ENCODE measurements around the gene TMEM175.

TMEM175 gene, protein sequence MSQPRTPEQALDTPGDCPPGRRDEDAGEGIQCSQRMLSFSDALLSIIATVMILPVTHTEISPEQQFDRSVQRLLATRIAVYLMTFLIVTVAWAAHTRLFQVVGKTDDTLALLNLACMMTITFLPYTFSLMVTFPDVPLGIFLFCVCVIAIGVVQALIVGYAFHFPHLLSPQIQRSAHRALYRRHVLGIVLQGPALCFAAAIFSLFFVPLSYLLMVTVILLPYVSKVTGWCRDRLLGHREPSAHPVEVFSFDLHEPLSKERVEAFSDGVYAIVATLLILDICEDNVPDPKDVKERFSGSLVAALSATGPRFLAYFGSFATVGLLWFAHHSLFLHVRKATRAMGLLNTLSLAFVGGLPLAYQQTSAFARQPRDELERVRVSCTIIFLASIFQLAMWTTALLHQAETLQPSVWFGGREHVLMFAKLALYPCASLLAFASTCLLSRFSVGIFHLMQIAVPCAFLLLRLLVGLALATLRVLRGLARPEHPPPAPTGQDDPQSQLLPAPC

DNA sequence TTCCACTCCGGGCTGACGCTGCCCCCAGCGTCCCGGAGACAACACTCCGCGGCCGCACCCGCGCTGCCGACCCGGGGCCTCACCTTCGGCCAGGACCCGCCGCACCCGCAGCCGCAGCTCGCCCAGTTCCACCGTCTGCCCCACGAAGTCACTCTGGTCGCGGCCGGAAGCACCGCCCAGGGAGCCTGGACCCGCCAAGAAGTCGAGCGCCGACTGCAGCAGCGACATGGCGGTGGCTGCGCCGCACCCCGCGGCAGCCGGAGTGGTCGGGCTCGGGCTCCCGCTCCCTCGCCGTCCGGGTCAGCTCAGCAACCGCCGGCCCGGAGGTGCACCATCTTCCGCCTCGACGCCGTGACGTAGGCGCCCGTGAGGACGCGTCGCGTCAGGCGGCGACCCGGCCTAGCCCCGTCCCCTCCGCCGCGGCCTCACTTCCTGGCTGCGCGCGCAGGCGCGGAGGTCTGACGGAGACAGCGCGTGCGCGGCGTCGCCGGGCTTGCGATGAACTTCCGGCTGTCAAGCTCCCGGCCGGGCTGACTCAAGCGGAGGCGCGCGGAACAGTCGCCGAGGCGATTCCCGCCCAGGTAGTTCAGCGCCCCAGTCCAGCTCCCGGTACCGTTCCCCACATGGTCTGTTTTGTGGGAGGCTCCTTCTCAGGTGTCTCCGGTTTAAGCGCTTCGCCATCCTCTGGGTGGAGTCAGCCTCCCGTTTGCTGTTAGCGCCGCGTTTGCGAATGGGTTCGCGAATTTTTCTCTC lies at the start of gene TMEM175, which contains the start of gene GAK:
TMEM175 (plus strand) TSS at position 501 of the 753 bp plus-strand sequence. CDS start 15,280 bp downstream, outside the sequence.
GAK (minus strand) TSS at position 357 of the 753 bp plus-strand sequence; CDS start at position 228, 129 bp downstream.
- no peaks in the 10 kb centered on the region for H3K36me3 ChIP-seq (ENCODE audit: insufficient read depth, low read length)
- H3K9ac ChIP-seq (ENCODE audit: low read depth, low read length) = peak within 1 kb of the TSS; percentile 85
- peaks cover 5% of the 10 kb centered on the region; the same call in 1 of the 2 replicates for H3K4me1 ChIP-seq (ENCODE audit: insufficient read depth, low read length)
- H3K9me3 ChIP-seq (ENCODE audit: control insufficient read depth, insufficient read depth, low read length) = no peaks in the 10 kb centered on the region

DNA sequence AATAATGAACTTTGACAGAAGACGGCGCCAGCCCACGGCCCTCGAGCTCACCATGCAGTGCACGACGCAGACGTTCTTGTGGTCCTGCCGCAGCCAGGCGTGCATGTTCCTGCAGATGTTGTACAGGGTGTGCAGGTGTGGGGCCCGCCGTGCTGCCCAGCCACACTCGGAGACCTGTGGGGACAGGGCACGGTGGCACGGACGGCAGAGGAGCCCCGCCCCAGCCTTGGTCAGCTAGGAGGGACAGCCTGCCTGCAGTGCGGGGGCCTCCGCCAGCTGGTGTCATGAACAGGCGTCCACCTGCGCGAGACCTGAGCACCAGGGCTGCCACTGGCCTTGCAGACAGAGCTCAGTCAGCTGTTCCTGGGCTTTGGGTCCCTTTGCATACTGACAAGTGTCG lies 49.6 kb upstream of the TMEM175 start:
- no peak overlapping the region for H3K9ac ChIP-seq (ENCODE audit: low read depth, low read length)
- no peaks in the 10 kb centered on the region for H3K9me3 ChIP-seq (ENCODE audit: control insufficient read depth, insufficient read depth, low read length)
- H3K4me1 ChIP-seq (ENCODE audit: insufficient read depth, low read length) = no peaks in the 10 kb centered on the region
- no peaks in the 10 kb centered on the region; the same call in 1 of the 2 replicates for H3K36me3 ChIP-seq (ENCODE audit: insufficient read depth, low read length)

DNA sequence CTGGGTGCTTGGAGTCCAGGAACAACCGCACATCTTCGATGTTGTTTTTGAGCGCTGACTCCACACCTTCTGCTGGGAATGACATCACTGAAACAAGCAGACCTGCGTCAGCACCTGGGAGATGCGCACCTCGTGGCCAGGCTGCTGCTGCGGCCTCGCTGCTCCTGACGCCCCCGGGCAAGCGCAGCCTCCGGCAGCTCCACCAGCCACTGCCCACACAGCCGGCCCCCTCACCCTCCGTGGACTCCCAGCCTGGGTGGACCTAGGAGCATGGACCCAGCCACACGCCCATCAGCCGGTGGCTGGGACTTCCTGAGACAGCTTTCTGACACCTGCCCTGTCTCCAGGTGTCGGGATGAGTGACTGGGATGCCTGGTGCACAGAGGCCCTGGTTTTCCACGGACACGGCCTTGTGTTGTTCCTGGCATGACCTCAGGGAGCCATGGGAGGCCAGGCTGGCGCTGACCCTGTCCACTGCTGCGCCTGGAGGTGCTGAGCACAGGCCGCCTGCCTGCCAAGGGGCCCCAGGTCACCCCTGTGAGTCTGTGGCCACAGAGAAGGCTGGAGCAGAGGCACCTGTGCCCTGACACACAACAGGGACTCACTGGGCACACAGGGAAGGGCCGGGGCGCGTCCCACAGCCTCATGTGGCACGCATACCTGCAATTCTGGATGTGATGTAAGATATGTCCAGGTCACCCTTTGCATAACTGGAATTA lies 48.7 kb upstream of the TMEM175 start:
- Histone ChIP-seq H3K9me3 (ENCODE audit: control insufficient read depth, insufficient read depth, low read length) (no peaks in the 10 kb centered on the region), H3K9ac (ENCODE audit: low read depth, low read length) (no peak overlapping the region), H3K4me1 (ENCODE audit: insufficient read depth, low read length) (no peaks in the 10 kb centered on the region), H3K36me3 (ENCODE audit: insufficient read depth, low read length) (peaks cover 4% of the 10 kb centered on the region)

DNA sequence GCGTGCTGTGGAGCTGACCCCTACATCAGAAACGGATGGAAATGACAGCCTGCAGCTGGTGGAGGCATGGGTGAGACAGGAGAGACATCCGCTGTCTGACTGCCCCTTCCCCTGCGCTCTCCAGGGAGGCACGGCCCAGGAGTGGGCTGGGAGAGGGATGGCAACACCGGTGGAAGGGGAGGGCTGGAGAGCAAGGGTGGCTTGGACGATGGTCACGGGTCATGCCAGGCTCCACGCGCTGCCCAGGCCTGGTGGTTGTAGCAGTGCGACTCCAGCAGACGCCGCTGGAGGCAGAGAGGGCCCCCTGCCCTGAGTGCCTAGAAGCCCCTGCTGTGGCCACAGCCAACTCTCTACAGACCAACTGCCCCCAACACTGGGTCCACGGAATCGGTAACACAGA lies 48.0 kb upstream of the TMEM175 start:
- no peaks in the 10 kb centered on the region for H3K4me1 ChIP-seq (ENCODE audit: insufficient read depth, low read length)
- no peak overlapping the region for H3K9ac ChIP-seq (ENCODE audit: low read depth, low read length)
- no peaks in the 10 kb centered on the region for H3K9me3 ChIP-seq (ENCODE audit: control insufficient read depth, insufficient read depth, low read length)
- H3K36me3 ChIP-seq (ENCODE audit: insufficient read depth, low read length) = peaks cover 4% of the 10 kb centered on the region

DNA sequence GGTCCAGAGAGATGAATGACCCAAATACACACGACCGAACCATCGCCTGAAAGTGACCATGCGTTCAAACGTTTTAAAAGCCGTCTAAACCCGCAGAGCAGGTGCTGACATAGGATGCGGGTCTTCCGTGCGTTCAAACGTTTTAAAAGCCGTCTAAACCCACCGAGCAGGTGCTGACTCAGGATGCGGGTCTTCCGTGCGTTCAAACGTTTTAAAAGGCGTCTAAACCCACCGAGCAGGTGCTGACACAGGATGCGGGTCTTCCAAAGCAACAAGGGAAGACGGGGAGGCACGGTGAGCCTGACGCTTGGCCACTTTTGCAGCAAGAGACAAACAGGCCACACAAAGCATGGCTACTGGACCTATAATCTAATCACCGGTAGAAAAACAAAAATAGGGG lies 47.4 kb upstream of the TMEM175 start:
- no peaks in the 10 kb centered on the region for H3K9me3 ChIP-seq (ENCODE audit: control insufficient read depth, insufficient read depth, low read length)
- peaks cover 4% of the 10 kb centered on the region for H3K36me3 ChIP-seq (ENCODE audit: insufficient read depth, low read length)
- H3K4me1 ChIP-seq (ENCODE audit: insufficient read depth, low read length) = no peaks in the 10 kb centered on the region
- no peak overlapping the region for H3K9ac ChIP-seq (ENCODE audit: low read depth, low read length)

DNA sequence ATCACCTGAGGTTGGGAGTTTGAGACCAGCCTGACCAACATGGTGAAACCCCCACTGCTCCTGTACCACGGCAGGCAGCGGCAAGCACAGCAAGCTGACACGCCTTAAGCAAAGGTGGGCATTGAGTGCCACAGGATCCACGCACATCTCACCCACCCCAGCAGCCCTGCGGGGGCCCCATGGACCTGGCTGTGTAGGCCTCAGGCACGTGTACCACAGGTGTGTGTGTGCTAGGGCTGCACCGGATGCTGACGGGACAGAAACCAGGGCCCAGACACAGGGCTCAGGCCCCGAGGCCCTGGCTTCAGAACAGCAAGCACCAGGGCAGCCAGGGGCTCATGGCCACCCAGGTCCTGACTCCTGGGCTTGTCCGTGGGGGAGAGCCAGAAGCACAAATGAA lies 46.9 kb upstream of the TMEM175 start:
- Histone ChIP-seq H3K4me1 (ENCODE audit: insufficient read depth, low read length) (no peaks in the 10 kb centered on the region), H3K9ac (ENCODE audit: low read depth, low read length) (no peak overlapping the region), H3K9me3 (ENCODE audit: control insufficient read depth, insufficient read depth, low read length) (no peaks in the 10 kb centered on the region), H3K36me3 (ENCODE audit: insufficient read depth, low read length) (peaks cover 4% of the 10 kb centered on the region)

DNA sequence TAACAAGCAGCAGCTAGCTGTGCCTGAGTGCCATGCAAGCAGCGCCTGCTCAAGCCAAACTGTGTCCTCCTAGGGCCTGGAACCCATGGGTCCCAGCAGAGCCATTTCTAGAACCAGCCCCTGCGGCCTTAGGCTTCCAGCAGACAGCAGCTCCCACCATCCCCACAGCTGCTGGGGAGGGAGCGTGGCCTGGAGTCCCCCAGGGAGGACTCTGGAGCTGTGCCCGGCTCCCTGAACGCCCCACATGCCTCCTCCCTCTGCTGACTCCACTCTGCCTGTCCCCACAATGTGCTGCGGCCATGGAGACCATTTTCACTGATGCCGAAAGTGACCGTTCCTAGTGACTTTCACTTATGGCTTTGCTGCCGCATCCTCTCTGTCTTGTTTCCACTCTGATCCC lies 46.0 kb upstream of the TMEM175 start:
- H3K4me1 ChIP-seq (ENCODE audit: insufficient read depth, low read length) = no peaks in the 10 kb centered on the region
- no peaks in the 10 kb centered on the region for H3K9me3 ChIP-seq (ENCODE audit: control insufficient read depth, insufficient read depth, low read length)
- no peak overlapping the region for H3K9ac ChIP-seq (ENCODE audit: low read depth, low read length)
- H3K36me3 ChIP-seq (ENCODE audit: insufficient read depth, low read length) = peaks cover 4% of the 10 kb centered on the region

DNA sequence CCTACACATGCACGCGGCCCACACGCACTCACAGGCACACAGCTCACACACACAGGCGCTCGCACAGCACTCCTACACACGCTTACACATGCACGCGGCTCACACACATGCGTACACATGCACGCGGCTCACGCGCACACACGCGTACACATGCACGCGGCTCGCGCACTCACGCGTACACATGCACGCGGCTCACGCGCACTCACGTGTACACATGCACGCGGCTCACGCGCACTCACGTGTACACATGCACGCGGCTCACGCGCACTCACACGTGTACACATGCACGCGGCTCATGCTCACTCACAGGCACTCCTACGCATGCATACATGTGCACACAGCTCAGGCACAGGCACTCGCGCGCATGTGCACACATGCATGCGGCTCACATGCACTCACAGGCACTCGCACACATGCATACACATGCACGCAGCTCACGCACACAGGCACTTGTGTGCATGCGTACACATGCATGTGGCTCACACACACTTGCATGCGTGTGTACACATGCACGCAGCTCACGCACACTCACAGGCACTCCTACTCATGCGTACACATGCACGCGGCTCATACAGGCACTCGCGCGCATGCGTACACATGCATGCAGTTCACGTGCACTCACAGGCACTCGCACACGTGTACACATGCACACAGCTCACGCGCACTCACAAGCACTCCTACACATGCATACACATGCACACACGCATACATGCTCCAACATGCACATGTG lies 45.1 kb upstream of the TMEM175 start:
- Histone ChIP-seq H3K36me3 (ENCODE audit: insufficient read depth, low read length) (peaks cover 4% of the 10 kb centered on the region), H3K9ac (ENCODE audit: low read depth, low read length) (no peak overlapping the region; the same call in 1 of the 2 replicates), H3K9me3 (ENCODE audit: control insufficient read depth, insufficient read depth, low read length) (no peaks in the 10 kb centered on the region), H3K4me1 (ENCODE audit: insufficient read depth, low read length) (no peaks in the 10 kb centered on the region)

DNA sequence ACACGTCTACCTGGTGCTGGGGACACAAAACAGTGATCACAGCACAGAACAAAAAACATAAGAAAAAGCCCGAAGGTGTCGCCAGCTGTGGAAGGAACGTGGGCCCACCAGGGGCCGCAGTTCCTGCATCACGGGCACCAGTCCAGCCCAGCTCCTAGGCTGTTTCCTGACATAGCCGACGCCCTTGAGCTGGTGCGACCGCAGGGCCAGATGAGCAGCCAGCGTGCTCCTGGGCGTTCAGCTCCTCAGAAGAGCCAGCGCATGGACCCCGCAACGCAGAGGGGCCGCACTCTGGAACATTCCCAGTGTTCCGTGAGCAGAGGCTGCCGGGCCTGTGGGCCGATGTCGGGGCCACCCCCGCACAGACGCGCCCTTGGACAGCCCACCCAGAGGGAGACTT lies 44.2 kb upstream of the TMEM175 start:
- Histone ChIP-seq H3K4me1 (ENCODE audit: insufficient read depth, low read length) (no peaks in the 10 kb centered on the region), H3K36me3 (ENCODE audit: insufficient read depth, low read length) (peaks cover 7% of the 10 kb centered on the region), H3K9me3 (ENCODE audit: control insufficient read depth, insufficient read depth, low read length) (no peaks in the 10 kb centered on the region)

DNA sequence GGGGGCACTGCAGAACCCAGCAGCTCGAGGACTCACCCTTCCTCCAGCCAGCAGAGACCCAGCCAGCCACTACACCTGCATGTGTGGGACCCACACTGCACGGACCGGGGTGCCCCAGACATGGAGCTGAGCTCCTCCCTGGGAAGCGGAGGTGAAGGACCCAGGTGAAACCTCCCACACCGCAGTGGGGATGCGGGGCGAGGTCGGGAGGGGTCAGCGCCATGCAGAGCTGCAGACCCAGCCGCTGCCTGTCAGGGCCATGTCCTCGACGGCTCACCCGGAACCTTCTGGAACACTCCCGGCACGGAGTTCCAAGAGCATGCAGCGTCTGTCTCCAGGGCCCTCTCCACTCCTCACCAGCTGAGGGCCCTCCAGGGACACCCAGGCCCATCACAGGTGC lies 42.7 kb upstream of the TMEM175 start:
- no peaks in the 10 kb centered on the region for H3K4me1 ChIP-seq (ENCODE audit: insufficient read depth, low read length)
- H3K9me3 ChIP-seq (ENCODE audit: control insufficient read depth, insufficient read depth, low read length) = no peaks in the 10 kb centered on the region
- H3K9ac ChIP-seq (ENCODE audit: low read depth, low read length) = no peak overlapping the region
- peaks cover 8% of the 10 kb centered on the region for H3K36me3 ChIP-seq (ENCODE audit: insufficient read depth, low read length)

More for the DNA sequence above, 44.2 kb upstream of the TMEM175 start:
- no peak overlapping the region for H3K9ac ChIP-seq (ENCODE audit: low read depth, low read length)

DNA sequence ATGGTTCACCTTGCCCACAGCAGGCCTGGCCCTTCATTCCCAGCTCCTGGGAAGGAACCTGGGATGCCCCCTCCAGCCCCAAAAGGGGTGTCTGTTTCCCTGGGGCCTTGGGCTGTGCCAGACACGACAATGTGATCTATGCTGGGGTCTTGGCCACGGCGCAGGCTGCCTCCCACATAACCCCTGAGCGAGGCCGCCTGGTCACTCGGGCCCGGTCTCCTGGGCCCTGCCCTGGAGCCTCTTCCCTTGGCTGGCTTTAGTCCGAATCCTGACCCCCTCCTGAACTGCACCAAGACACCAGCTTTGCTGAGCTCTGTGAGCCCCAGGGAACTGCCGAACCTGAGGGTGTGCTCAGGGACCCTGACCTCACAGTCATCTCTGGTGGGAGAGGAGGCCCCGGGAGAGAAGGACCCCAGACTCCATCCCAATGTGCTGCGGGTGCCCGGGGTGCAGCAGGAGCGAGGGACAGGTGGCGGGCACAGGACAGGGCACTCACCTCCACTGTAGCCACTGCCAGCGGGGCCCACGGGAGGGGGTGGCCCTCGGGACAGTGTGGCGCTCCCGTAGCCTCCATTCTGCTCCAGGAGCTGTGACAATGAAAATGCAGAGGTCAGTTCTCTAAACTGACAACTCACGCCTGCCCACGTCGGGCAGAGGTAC lies 42.1 kb upstream of the TMEM175 start:
- H3K4me1 ChIP-seq (ENCODE audit: insufficient read depth, low read length) = no peaks in the 10 kb centered on the region
- H3K9me3 ChIP-seq (ENCODE audit: control insufficient read depth, insufficient read depth, low read length) = no peaks in the 10 kb centered on the region
- no peak overlapping the region for H3K9ac ChIP-seq (ENCODE audit: low read depth, low read length)
- peaks cover 8% of the 10 kb centered on the region for H3K36me3 ChIP-seq (ENCODE audit: insufficient read depth, low read length)

DNA sequence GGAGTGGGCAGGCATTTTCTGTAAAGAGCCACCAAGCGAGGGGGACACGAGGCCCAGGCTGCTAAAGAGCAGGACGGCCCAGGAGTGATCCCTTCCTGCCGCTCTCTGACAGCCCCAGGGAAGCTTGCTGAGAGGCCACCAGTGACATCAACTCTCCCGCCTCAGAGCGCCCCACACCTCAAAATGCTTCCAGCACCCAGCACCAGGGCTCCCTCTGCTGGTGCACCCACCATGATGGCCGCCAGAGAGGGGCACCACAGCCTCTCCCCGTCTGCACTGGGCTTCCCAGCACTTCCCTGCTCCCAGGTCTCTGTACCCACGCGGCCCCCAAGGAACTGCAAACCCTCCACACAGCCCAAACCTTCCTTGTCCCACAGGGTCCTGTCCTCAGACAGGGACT lies 40.5 kb upstream of the TMEM175 start:
- peaks cover 8% of the 10 kb centered on the region for H3K36me3 ChIP-seq (ENCODE audit: insufficient read depth, low read length)
- no peaks in the 10 kb centered on the region for H3K9me3 ChIP-seq (ENCODE audit: control insufficient read depth, insufficient read depth, low read length)
- no peak overlapping the region for H3K9ac ChIP-seq (ENCODE audit: low read depth, low read length)

DNA sequence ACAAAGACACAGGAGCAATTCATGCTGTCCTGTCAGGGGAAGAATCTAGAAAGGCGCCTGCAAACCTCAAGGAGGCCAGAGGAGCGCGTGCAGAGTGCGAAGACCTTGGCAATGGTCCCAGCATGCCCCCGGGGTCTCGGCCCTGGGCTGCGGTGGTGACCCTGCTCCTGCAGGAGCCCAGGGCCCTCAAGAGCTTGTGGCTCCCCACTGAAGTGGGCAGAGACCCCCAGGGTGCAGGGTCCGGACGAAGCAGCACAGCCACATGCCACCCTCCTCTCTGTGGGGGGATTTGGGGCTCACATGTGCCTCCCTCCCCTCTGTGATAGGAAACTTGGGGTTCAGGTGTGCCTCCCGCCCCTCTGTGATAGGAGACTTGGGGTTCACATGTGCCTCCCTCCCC lies 39.5 kb upstream of the TMEM175 start:
- Histone ChIP-seq H3K9ac (ENCODE audit: low read depth, low read length) (no peak overlapping the region), H3K36me3 (ENCODE audit: insufficient read depth, low read length) (peaks cover 8% of the 10 kb centered on the region), H3K4me1 (ENCODE audit: insufficient read depth, low read length) (no peaks in the 10 kb centered on the region), H3K9me3 (ENCODE audit: control insufficient read depth, insufficient read depth, low read length) (no peaks in the 10 kb centered on the region)

More for the DNA sequence above, 40.5 kb upstream of the TMEM175 start:
- H3K4me1 ChIP-seq (ENCODE audit: insufficient read depth, low read length) = no peaks in the 10 kb centered on the region
